Measurements from ENCODE around the gene PNPLA7.
A peak's percentile ranks its signal among the peaks of the same experiment; 100 is the strongest.

GRCh38 chr9:137534256-137535119 is 15.7 kb downstream of the PNPLA7 start:
- peak; percentile 70 for TF ChIP-seq CTCF (conservative IDR thresholded peaks at IDR 0.05; ENCODE audit: low read depth, low read length)
- TF ChIP-seq EZH2 (IDR thresholded peaks at IDR 0.05; ENCODE audit: low read length, unreplicated experiment), result no peak
- TF ChIP-seq EZH2phosphoT487 (IDR thresholded peaks at IDR 0.05; ENCODE audit: borderline replicate concordance, low read length), result no peak
